Mucosa of stomach (tissue), 1 donor: ENCODE results near the gene PTPRK.

Experiments
- H3K27me3 ChIP-seq: one replicate; pipeline ENCODE4 v1.7.0; 2013; ENCODE audit warnings: mild to moderate bottlenecking, low read length; ENCODE audit not compliant: control insufficient read depth, insufficient read depth
- H3K36me3 ChIP-seq: one replicate; pipeline ENCODE4 v1.7.0; 2013; ENCODE audit warnings: low read length; ENCODE audit not compliant: control insufficient read depth, insufficient read depth
- H3K4me1 ChIP-seq: one replicate; pipeline ENCODE4 v1.7.0; 2013; ENCODE audit warnings: mild to moderate bottlenecking, low read length; ENCODE audit not compliant: control insufficient read depth, insufficient read depth
- H3K4me3 ChIP-seq: one replicate; pipeline ENCODE4 v1.7.0; 2013; ENCODE audit warnings: low read length
- H3K9ac ChIP-seq: one replicate; pipeline ENCODE4 v1.7.0; 2013; ENCODE audit warnings: mild to moderate bottlenecking, low read length, moderate library complexity
- H3K9me3 ChIP-seq: one replicate; pipeline ENCODE4 v1.7.0; 2013; ENCODE audit warnings: mild to moderate bottlenecking, low read length, moderate library complexity; ENCODE audit not compliant: control insufficient read depth
- donor health status: Pancreatic carcinoma.

PTPRK gene

DNA sequence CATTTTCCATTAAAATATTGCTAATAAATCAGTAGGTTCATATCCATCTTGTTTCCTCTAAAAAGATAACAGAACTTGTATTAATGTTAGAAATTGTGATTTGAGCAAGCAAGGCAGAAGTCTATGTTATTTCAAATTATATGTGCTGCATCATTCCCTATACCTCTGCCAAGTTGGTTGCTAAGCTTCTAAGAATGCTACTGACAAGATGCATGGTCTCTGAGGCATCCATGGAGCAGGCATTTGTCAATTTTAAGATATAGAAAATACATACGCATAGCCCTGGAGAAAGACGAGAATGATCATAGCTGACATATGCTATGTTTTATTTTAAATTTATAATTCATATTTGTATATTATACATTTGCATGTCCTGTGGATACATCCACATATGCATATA, 451.2 kb downstream of the PTPRK start:
- no peaks in the 10 kb centered on the region for H3K27me3 ChIP-seq

DNA sequence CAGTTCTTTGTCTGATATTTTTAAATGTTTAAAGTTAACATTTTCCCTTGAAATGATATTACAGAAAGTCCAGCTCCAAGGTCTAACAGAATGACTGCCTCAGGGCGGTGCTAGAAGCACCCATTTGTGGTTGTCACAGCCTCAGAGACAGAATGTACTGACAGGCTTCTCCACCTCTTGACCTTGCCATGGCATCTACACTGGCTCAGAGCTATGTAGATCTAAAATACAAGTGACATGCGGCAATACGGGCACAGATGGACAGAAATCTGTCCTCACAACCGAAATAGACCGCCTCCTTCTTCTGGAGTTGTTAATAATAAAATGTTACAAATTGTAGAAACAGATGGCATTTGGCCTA, 452.3 kb downstream of the PTPRK start:
- H3K36me3 ChIP-seq: no peaks in the 10 kb centered on the region
- no peaks in the 10 kb centered on the region for H3K9me3 ChIP-seq
- H3K4me1 ChIP-seq: peaks cover 9% of the 10 kb centered on the region
- no peak overlapping the region for H3K9ac ChIP-seq
- H3K27me3 ChIP-seq: no peaks in the 10 kb centered on the region
- no peak overlapping the region for H3K4me3 ChIP-seq

More for the DNA sequence above, 451.2 kb downstream of the PTPRK start:
- H3K9ac ChIP-seq: no peak overlapping the region
- no peaks in the 10 kb centered on the region for H3K9me3 ChIP-seq
- H3K36me3 ChIP-seq: no peaks in the 10 kb centered on the region
- no peak overlapping the region for H3K4me3 ChIP-seq
- H3K4me1 ChIP-seq: peaks cover 4% of the 10 kb centered on the region

DNA sequence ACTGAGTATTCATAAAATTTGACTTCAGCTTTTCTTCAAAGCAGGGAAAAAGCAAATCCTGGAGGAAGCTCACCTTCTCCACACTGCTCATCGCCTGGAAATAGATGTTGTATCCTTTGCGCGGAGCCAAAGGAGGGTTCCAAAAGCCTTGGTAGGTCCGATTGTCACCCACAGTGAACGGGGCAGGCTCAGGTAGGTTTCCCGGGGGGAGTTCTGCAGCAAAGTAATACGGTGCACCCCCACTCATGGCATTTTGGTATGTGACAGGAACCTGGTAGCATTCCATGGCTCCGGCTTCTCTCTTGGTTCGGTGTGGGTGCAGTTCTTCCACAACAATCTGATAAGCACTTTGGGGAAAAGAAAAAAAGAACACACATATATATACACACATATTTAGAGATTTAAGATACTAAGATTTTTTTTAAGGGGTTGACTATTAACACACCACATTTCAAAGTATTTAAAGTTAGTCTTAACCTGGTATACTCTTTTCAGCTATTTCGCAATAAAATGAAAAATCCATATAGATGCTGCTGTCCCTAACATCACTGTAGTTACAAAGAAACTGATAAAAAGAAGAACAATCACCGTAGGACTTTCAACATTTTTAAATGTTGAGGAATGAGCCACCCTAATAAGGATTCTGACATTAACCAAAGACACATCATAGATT, 452.8 kb downstream of the PTPRK start:
- Histone ChIP-seq H3K9ac (no peak overlapping the region), H3K9me3 (no peaks in the 10 kb centered on the region), H3K36me3 (no peaks in the 10 kb centered on the region), H3K27me3 (no peaks in the 10 kb centered on the region), H3K4me3 (no peak overlapping the region), H3K4me1 (peaks cover 9% of the 10 kb centered on the region)

DNA sequence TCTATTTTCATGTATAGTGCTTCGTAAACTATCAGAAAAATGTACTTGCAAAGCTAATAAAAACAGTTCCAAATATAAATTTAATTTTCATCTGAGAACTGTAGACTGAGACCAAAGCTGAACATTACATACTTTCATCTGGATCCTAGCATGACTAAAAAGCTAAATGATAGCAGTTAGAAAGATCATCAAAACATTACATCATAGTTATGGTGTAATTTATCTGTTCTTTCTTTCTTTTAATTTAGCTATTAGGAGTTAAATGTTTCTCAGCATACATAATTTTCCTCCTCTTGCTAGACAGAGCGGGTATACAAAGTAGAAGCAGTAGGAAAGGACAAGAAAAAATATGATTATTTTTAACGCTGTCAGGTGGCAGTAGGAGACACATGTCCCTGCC, 455.3 kb downstream of the PTPRK start:
- Histone ChIP-seq H3K4me1 (peaks cover 9% of the 10 kb centered on the region), H3K9ac (no peak overlapping the region), H3K4me3 (no peak overlapping the region), H3K9me3 (no peaks in the 10 kb centered on the region), H3K36me3 (no peaks in the 10 kb centered on the region), H3K27me3 (no peaks in the 10 kb centered on the region)

DNA sequence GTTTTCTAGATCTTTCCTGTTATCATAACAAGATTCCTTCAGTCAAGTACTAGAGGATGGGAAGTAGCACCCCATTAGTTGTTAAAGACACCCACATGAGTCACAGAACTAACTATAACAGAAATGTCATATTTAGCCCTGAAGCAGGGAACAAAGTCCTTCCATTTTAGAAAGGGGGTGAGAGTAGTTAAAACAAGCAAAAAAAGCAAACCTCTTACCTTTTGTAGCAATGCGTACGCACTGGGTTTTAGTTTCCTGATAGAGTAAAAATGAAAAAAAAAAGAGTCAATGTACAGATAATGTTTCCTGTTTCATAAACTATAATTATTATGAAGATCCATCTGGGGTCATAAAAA, 455.9 kb downstream of the PTPRK start:
- H3K36me3 ChIP-seq: no peaks in the 10 kb centered on the region
- no peaks in the 10 kb centered on the region for H3K9me3 ChIP-seq
- peaks cover 9% of the 10 kb centered on the region for H3K4me1 ChIP-seq
- H3K4me3 ChIP-seq: no peak overlapping the region
- H3K27me3 ChIP-seq: no peaks in the 10 kb centered on the region
- H3K9ac ChIP-seq: no peak overlapping the region

DNA sequence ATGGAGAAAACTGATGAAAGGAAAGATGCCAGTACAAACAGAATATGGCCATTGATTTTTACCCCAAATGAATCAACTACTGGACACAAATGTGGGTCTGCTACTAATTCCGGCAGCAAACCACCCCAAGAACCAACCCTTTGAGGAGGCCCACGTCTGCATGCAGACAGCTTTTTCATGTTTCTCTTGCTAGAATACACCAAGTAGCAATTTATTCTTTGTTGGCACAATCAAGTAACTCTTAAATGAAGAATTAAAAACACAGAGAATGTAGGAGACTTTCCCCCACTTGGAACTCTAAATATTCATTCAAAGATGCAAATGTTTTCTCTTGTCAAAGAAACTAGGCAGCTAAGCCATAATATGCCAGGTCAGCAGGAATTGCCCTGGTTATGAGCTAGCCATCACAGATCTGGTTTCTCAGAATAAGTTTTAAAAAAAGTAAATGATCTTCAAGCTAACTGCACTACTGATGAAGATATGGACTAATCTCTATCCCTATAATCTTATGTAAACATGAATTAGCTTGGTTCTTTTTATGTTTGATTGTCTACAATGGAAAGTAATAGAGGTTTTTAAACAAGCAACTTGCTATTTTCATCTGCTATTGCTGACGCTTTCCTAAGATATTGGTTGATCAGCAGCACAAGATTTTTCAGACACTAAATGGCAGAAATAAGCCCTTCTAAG, 456.4 kb downstream of the PTPRK start:
- Histone ChIP-seq H3K27me3 (no peaks in the 10 kb centered on the region), H3K36me3 (no peaks in the 10 kb centered on the region), H3K9me3 (no peaks in the 10 kb centered on the region), H3K4me3 (no peak overlapping the region), H3K4me1 (peaks cover 9% of the 10 kb centered on the region), H3K9ac (no peak overlapping the region)

DNA sequence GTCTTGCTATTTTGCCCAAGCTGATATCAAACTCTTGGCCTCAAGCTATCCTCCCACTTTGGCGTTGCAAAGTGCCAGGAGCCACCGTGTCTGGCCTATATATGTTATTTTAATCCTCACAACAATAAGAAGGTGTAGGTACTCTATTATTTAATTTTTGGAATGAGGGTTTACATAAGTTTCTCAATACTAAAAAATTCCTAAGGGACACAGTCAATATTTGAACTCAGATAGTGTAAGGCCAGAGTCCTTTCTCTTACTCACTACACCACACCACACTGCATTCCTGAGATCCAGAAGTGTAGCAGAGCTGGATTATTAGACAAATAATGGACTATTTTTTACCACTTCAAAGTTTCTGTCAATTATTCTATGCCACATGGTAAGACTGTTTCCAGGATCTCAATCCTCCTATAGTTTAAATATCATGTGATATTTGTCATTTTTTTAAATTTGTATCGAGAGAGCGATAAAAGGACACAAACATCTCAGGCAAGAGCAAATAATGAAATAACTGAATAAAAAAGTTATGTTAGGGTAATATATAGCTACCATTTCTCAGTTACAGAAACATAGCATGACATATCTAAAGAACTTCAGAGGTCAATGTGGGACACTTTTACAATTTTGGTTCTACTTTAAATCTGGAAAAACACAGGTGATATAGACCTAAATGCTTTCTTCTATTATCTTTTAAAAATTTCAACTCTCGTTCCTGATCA, 457.4 kb downstream of the PTPRK start:
- Histone ChIP-seq H3K9ac (no peak overlapping the region), H3K27me3 (no peaks in the 10 kb centered on the region), H3K4me3 (no peak overlapping the region), H3K9me3 (no peaks in the 10 kb centered on the region), H3K4me1 (peaks cover 9% of the 10 kb centered on the region), H3K36me3 (no peaks in the 10 kb centered on the region)

DNA sequence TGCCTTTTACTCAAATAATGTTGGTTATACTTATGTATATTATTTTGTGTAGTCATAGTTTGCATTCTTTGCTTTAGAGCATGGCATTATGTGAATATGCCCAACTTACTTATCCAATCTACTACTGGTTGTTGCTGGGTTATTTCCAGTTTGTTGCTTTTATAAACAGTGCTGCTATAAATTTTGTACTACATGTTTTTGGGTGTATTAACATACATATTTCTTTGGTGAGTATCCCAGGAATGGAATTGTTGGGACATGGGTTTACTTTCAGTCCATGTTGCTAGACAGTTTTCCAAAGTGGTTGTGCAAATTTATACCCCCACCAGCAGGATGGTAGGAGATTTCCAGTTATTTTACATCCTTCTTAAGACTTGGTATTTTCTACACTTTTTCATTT, 462.5 kb downstream of the PTPRK start:
- H3K36me3 ChIP-seq: no peaks in the 10 kb centered on the region
- no peak overlapping the region for H3K4me3 ChIP-seq
- no peaks in the 10 kb centered on the region for H3K27me3 ChIP-seq
- H3K9ac ChIP-seq: no peak overlapping the region
- no peaks in the 10 kb centered on the region for H3K4me1 ChIP-seq
- no peaks in the 10 kb centered on the region for H3K9me3 ChIP-seq

DNA sequence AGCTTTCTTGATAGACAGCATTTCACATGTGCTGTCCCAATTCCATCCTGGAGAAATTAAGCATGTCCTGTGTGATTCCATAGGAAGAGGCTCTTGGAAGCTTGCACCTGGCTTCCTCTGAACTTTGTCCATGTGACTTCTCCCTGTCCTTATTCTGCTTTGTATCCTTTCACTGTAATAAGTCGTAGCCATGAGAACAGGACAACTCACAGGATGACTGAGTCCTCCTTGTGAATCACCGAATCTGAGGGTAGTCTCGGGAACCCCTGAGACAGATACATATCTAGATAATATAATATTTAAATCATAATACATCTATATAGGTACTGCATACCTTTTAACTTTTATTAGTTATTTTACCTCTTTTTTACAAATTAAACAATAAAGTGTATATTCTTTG, 462.9 kb downstream of the PTPRK start:
- Histone ChIP-seq H3K9ac (no peak overlapping the region), H3K4me3 (no peak overlapping the region), H3K36me3 (no peaks in the 10 kb centered on the region), H3K27me3 (no peaks in the 10 kb centered on the region), H3K9me3 (no peaks in the 10 kb centered on the region), H3K4me1 (no peaks in the 10 kb centered on the region)

DNA sequence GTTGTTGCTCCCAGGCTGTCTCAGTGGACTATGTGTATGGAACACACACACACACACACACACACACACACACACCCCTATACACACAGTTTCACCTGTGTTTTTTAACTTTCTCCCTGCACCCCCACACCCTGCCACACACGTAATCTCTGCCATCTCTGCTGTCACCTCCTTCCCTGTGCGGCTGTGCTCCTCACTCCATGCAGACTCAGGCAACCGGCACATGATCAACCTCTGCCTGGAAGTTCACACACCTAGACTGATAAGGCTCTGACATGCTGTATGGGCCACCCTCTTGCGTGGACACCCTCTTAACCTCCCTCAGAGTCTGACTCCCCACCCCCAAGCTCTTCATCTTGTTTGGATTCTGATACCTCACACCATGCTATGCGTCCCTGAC, 467.3 kb downstream of the PTPRK start:
- Histone ChIP-seq H3K9ac (no peak overlapping the region), H3K4me1 (no peaks in the 10 kb centered on the region), H3K27me3 (no peaks in the 10 kb centered on the region), H3K9me3 (no peaks in the 10 kb centered on the region), H3K36me3 (no peaks in the 10 kb centered on the region), H3K4me3 (no peak overlapping the region)

DNA sequence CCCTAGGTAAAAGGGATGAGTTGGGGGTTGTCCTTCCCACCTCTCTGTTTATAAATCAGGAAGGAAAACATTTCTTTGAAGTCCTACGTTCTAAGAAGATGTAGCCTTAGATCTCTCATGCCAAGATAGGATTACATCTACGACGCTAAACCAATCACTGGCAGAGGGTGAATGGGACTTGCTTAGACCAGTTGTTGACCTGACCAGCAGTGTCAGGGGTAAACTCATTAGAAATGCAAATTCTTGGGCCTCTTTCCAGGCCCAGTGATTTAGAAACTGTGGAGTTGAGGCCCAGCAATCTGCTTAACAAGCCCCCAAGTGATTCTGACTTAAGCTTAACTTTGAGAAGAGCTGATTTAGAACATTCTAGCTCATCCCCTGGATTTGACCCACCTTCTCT, 472.4 kb downstream of the PTPRK start:
- H3K9ac ChIP-seq: no peak overlapping the region
- H3K36me3 ChIP-seq: no peaks in the 10 kb centered on the region
- no peaks in the 10 kb centered on the region for H3K4me1 ChIP-seq
- no peak overlapping the region for H3K4me3 ChIP-seq
- H3K27me3 ChIP-seq: no peaks in the 10 kb centered on the region
- H3K9me3 ChIP-seq: no peaks in the 10 kb centered on the region

DNA sequence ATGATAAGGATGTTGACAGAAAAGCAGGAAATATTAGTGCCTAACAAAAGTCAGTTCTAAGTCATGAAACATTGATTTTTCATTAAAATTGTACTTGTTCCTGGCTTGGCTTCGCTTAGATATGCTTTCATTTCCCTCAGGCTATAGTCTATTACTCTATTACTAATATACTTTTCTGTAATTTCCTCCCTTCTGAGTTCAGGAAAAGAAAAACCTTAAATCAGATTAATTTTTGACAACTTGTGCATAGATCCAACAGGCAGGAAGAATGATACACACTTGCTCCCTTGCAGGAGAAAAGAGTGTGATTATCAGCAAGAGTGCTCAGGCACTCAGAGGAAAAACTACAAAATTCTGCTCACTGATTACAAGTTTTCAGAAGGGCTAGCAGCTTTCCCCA, 474.4 kb downstream of the PTPRK start:
- no peaks in the 10 kb centered on the region for H3K4me1 ChIP-seq
- H3K9me3 ChIP-seq: no peaks in the 10 kb centered on the region
- H3K27me3 ChIP-seq: no peaks in the 10 kb centered on the region
- H3K9ac ChIP-seq: no peak overlapping the region
- H3K36me3 ChIP-seq: no peaks in the 10 kb centered on the region
- H3K4me3 ChIP-seq: no peak overlapping the region
